SU-DHL-6 (cell line): ENCODE measurements around the gene C14orf132.

ENCODE experiments used
- H2AFZ ChIP-seq: fragments of 200-600 bp; sonication (generic); 2 replicates; pipeline ENCODE4 v1.6.1; 2014; ENCODE audit warnings: low read depth, mild to moderate bottlenecking, moderate library complexity, mixed read lengths, antibody characterized with exemption, low read length; ENCODE audit not compliant: severe bottlenecking
- H3F3A ChIP-seq: fragments of 200-600 bp; shearing (Covaris generic); 2 replicates; pipeline ENCODE4 v1.6.0; 2016; ENCODE audit warnings: antibody characterized with exemption, mild to moderate bottlenecking; ENCODE audit not compliant: insufficient read depth
- H3K27ac ChIP-seq: fragments of 200-600 bp; sonication (generic); 2 replicates; pipeline ENCODE4 v1.5.1; 2016; ENCODE audit warnings: low read depth, mild to moderate bottlenecking, low read length, moderate library complexity, mixed read lengths
- H3K27me3 ChIP-seq: fragments of 200-600 bp; sonication (generic), shearing (Covaris generic); 2 replicates; pipeline ENCODE4 v1.6.0; 2014; ENCODE audit warnings: mild to moderate bottlenecking, low read length
- H3K36me3 ChIP-seq: fragments of 200-600 bp; sonication (generic); 2 replicates; pipeline ENCODE4 v1.6.1; 2014; ENCODE audit warnings: mild to moderate bottlenecking, low read length, mixed read lengths
- H3K4me2 ChIP-seq: fragments of 300-600, 200-600 bp; shearing (Covaris generic), sonication (generic); 2 replicates; pipeline ENCODE4 v1.6.0; 2014; ENCODE audit warnings: low read length, low read depth, mild to moderate bottlenecking; ENCODE audit not compliant: poor library complexity, severe bottlenecking
- H3K4me3 ChIP-seq: fragments of 200-600 bp; sonication (generic); 2 replicates; pipeline ENCODE4 v1.5.1; 2014; ENCODE audit warnings: antibody characterized with exemption, low read length, mild to moderate bottlenecking, mixed read lengths; ENCODE audit not compliant: insufficient read depth, poor library complexity, severe bottlenecking
- H3K79me2 ChIP-seq: fragments of 200-600 bp; sonication (generic); 2 replicates; pipeline ENCODE4 v1.6.1; 2014; ENCODE audit warnings: mild to moderate bottlenecking, low read length, moderate library complexity; ENCODE audit not compliant: insufficient read depth
- H3K9ac ChIP-seq: fragments of 200-600 bp; sonication (generic); 2 replicates; pipeline ENCODE4 v1.7.0; 2014; ENCODE audit warnings: mild to moderate bottlenecking, low read length
- H3K9me2 ChIP-seq: fragments of 200-600 bp; sonication (generic); replicated peaks from 2 replicates; pipeline ENCODE4 v1.6.1; 2014; ENCODE audit warnings: low read length; ENCODE audit not compliant: insufficient read depth
- H3K9me3 ChIP-seq: fragments of 200-600 bp; sonication (generic); 2 replicates; pipeline ENCODE4 v1.6.1; 2014; ENCODE audit warnings: low read length, mixed read lengths; ENCODE audit not compliant: insufficient read depth
- H4K20me1 ChIP-seq: fragments of 200-600 bp; sonication (generic); 2 replicates; pipeline ENCODE4 v1.6.1; 2014; ENCODE audit warnings: low read depth, mild to moderate bottlenecking, antibody characterized with exemption, low read length, moderate library complexity, mixed read lengths
- EZH2phosphoT487 ChIP-seq: fragments of 200-600 bp; sonication (generic), shearing (Covaris generic); conservative IDR thresholded peaks from 2 replicates; pipeline ENCODE4 v1.6.1; 2018; ENCODE audit warnings: mild to moderate bottlenecking, antibody characterized with exemption, low read length, moderate library complexity, mixed read lengths
- TF ChIP-seq, protein P1 (sequence below): fragments of 200-600 bp; sonication (generic); IDR thresholded peaks from one replicate; pipeline ENCODE4 v1.5.1; 2017; ENCODE audit warnings: antibody characterized with exemption, mild to moderate bottlenecking, low read length, moderate library complexity; ENCODE audit not compliant: insufficient read depth, poor library complexity, severe bottlenecking

The C14orf132 gene

DNA sequence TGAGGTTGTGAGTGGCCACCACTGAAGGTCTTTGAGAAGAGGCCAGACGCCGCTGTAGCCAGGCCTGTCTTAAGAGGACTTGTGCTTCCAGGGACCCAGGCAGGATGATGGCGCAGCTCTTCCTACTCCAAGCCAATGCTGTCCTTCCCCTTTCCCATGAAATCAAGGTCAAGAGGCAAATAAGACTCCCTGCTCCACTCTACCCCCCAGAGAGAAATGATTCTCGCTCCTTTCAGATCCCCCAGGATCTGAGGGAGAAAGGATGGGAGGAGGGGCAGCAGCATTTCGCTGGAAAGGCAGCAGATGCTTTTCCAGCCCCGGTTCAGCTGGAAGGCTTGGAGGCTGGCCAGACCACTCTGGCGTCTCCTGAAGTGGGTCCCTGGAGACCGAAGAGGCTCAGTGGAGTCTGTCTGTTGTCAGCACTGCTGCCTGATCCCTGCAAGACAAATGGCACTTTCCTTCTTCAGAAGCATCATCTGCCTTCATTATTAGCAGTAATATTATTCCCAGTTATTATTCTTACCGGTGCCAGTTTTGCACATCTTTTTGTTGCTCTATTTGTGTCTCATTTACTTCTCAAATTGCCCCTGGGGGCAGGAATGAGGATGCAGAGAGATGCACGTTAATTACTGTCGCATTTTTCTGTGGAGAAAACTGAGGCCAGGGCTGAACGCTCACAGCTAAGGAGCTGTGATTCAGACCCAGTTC lies 51.4 kb downstream of the C14orf132 start:
- no peak overlapping the region for H3K4me2 ChIP-seq

DNA sequence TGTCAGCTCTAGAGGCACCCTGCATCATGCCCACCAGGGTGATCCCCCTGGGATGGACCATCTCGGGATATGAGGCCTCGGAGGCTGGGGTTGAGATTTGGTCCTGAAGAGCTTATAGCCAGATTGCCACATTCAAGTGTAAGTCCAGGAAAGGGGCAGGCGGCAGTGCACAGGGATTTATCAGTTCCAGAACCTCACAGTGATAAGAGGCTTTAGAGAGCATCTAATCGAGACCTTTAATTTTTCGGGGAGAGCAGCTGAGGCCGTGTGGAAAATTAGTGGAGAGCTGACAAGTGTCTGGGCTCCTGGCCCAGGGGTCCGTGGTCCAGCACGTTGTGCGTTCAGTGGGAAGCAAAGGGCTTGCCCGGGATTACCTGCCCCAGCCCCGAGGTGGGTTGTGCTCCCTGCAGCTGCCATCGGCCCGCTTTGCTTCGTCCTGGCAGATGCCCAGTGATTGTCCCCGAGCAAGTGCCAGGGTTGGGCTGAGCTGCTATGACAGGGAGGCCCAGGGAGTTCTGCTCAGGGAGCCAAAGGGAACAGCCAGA lies 52.1 kb downstream of the C14orf132 start:
- Histone ChIP-seq H3K4me2 (no peak overlapping the region), H3F3A (no peaks in the 10 kb centered on the region), H3K79me2 (no peaks in the 10 kb centered on the region), H3K9me2 (no peaks in the 10 kb centered on the region), H3K27ac (no peak overlapping the region), H2AFZ (no peak overlapping the region), H3K36me3 (no peaks in the 10 kb centered on the region), H3K9ac (no peak overlapping the region), H3K27me3 (no peaks in the 10 kb centered on the region), H3K9me3 (no peaks in the 10 kb centered on the region), H3K4me3 (no peak overlapping the region), H4K20me1 (no peaks in the 10 kb centered on the region)
- no peak for TF ChIP-seq EZH2phosphoT487
- TF ChIP-seq, protein P1, sequence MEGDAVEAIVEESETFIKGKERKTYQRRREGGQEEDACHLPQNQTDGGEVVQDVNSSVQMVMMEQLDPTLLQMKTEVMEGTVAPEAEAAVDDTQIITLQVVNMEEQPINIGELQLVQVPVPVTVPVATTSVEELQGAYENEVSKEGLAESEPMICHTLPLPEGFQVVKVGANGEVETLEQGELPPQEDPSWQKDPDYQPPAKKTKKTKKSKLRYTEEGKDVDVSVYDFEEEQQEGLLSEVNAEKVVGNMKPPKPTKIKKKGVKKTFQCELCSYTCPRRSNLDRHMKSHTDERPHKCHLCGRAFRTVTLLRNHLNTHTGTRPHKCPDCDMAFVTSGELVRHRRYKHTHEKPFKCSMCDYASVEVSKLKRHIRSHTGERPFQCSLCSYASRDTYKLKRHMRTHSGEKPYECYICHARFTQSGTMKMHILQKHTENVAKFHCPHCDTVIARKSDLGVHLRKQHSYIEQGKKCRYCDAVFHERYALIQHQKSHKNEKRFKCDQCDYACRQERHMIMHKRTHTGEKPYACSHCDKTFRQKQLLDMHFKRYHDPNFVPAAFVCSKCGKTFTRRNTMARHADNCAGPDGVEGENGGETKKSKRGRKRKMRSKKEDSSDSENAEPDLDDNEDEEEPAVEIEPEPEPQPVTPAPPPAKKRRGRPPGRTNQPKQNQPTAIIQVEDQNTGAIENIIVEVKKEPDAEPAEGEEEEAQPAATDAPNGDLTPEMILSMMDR, result no peak

More for the DNA sequence above, 51.4 kb downstream of the C14orf132 start:
- no peaks in the 10 kb centered on the region for H3K79me2 ChIP-seq
- no peaks in the 10 kb centered on the region for H3K9me2 ChIP-seq
- H3K4me3 ChIP-seq, result no peak overlapping the region
- no peak overlapping the region for H3K27ac ChIP-seq
- H3K36me3 ChIP-seq, result no peaks in the 10 kb centered on the region
- no peaks in the 10 kb centered on the region for H3F3A ChIP-seq
- TF ChIP-seq, protein P1, result no peak
- H2AFZ ChIP-seq, result no peak overlapping the region
- no peak overlapping the region for H3K9ac ChIP-seq
- no peaks in the 10 kb centered on the region for H3K27me3 ChIP-seq
- H3K9me3 ChIP-seq, result no peaks in the 10 kb centered on the region
- no peaks in the 10 kb centered on the region for H4K20me1 ChIP-seq

DNA sequence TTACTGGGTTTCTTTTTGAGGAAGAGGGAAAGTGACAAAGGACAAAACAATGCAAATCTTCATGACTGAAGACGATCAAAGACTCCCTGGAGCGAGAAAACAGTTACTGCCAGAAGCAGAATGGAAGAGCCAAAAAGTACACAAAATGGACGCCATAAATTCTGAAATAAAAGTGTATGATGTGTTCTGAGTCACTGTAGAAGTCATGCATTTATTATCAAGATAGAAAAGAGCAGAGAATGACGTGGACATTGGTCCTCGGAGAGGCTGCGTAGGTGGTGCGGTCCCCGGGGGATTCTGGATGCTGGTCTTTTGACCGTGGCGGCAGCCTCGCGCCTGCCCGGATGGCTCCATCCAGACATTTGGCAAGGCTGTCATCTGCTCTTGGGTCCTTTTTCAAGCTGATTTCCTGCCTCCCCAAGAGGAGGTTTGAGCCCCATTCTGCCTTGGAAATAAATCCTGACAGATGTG lies 52.8 kb downstream of the C14orf132 start:
- Histone ChIP-seq H3K27ac (no peak overlapping the region), H3K36me3 (no peaks in the 10 kb centered on the region), H4K20me1 (no peaks in the 10 kb centered on the region), H3K4me3 (no peak overlapping the region), H3K4me2 (no peak overlapping the region), H3K9me2 (no peaks in the 10 kb centered on the region), H3K79me2 (no peaks in the 10 kb centered on the region), H3K9ac (no peak overlapping the region), H2AFZ (no peak overlapping the region), H3K27me3 (no peaks in the 10 kb centered on the region), H3K9me3 (no peaks in the 10 kb centered on the region), H3F3A (no peaks in the 10 kb centered on the region)
- no peak for TF ChIP-seq EZH2phosphoT487
- TF ChIP-seq, protein P1, result no peak
